AG09309 (cell line): ENCODE measurements around the gene ZDHHC20.

Experiments
- DNase-seq: peaks from one replicate; pipeline ENCODE4 v3.0.0-alpha.2; 2010; ENCODE audit warnings: low read depth
- H3K4me3 ChIP-seq: 2 replicates; pipeline ENCODE4 v1.5.1; 2011; ENCODE audit warnings: mild to moderate bottlenecking, low read depth, low read length, moderate library complexity; ENCODE audit not compliant: control insufficient read depth
- CTCF ChIP-seq: IDR thresholded peaks from 2 replicates; pipeline ENCODE4 v1.5.1; 2011; ENCODE audit warnings: mild to moderate bottlenecking, low read depth, low read length, inconsistent platforms; ENCODE audit not compliant: insufficient read depth, control insufficient read depth; ENCODE audit errors: missing control alignments

ZDHHC20 gene

GRCh38 chr13:21478881-21479808 lies 20.0 kb upstream of the ZDHHC20 start:
- peak overlapping the region; percentile 15; the same call in 1 of the 2 replicates for H3K4me3 ChIP-seq
- DNase-seq, result peak; percentile 55
- peak; percentile 42 for TF ChIP-seq CTCF

DNA sequence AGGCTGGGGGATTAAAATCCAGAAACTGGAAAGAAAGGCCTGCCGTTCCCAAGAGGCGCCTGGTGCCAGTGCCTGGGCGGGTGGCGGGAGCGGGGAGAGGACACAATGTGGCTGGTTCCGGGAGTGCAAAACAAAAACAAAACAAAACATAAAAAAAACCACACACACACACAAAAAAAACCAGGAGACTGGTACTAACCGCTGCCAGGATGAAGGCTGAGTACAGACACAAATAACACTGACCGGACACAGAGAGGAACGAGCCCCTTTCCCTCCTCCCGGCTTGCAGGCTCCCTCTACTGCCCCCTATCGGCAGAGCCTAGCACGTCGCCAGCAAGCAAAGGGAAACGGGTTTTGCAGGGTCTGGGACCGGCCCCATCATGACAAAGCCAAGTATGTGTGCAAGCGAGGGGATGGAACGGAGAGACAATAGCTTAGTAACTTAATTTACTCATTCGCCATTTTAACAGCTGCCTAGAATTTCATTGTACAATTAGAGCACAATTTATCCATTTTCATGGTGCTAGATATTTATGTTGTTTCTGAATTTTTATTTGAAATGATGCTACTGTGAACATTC lies 17.9 kb upstream of the ZDHHC20 start:
- H3K4me3 ChIP-seq, result peak overlapping the region; percentile 42
- TF ChIP-seq CTCF, result peak; percentile 99
- DNase-seq, result no peak

GRCh38 chr13:21475115-21475514 lies 16.0 kb upstream of the ZDHHC20 start:
- no peak for TF ChIP-seq CTCF
- no peak overlapping the region for H3K4me3 ChIP-seq
- DNase-seq, result no peak

DNA sequence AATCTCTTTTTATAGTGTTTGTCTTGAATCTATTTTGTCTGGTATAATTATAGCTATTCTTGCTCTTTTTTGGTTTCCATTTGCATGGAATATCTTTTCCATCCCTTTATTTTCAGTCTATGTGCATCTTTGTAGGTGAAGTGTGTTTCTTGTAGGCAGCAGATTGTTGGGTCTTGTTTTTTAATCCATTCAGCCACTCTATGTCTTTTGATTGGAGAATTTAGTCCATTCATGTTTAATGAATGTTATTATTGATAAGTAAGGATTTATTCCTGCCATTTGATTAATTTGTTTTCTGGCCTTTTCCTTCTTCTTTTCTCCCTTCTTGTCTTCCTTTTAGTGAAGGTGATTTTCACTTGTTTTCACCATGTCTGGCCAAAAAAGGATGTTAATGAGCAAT lies 11.7 kb upstream of the ZDHHC20 start:
- no peak for TF ChIP-seq CTCF
- DNase-seq, result no peak
- no peak overlapping the region for H3K4me3 ChIP-seq

- no peak overlapping the region for H3K4me3 ChIP-seq
- TF ChIP-seq CTCF, result no peak
Measured at GRCh38 chr13:21466527-21466926, 7.4 kb upstream of the ZDHHC20 start.

DNA sequence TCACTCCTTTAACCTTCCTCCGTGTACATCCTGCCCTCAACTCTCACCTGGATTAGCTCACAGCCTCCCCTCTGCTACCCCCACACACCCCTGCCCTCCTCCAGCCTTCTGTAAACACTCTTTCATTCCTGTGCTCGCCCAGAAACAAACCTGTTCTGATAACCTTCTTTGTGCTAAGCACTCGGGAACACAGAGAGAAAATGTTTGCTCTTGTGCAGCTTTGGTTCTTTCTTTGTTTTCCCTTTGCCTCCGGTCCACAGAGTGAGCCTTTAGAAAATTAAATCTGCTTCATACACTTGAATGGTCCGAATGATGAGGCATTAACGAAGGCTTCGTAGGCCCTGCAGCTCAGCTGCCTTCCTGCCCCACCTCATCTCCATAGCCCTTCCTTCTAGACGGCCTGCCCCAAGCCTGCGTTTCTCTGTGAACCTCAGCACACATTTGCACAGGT lies 6.6 kb upstream of the ZDHHC20 start:
- no peak overlapping the region for H3K4me3 ChIP-seq
- DNase-seq, result no peak

More at GRCh38 chr13:21466527-21466926, 7.4 kb upstream of the ZDHHC20 start:
- no peak for DNase-seq

More for the DNA sequence above, 6.6 kb upstream of the ZDHHC20 start:
- no peak for TF ChIP-seq CTCF
